IMR-90 (cell line): ENCODE measurements around the gene ISCU.

Source experiments
- CEBPB ChIP-seq: IDR thresholded peaks from 2 replicates; pipeline ENCODE4 v1.6.1; 2012; ENCODE audit warnings: low read depth, low read length, improper control_type of control experiment
- ELK1 ChIP-seq: fragments of 150-350 bp; IDR thresholded peaks from 2 replicates; pipeline ENCODE4 v1.6.1; 2016; ENCODE audit warnings: low read depth, mild to moderate bottlenecking, low read length, moderate library complexity, borderline replicate concordance
- FOS ChIP-seq: fragments of 150-350 bp; IDR thresholded peaks from 2 replicates; pipeline ENCODE4 v1.6.1; 2016; ENCODE audit warnings: low read depth, low read length
- MAFK ChIP-seq: IDR thresholded peaks from 2 replicates; pipeline ENCODE4 v1.6.1; 2012; ENCODE audit warnings: low read depth, low read length, improper control_type of control experiment
- POLR2A ChIP-seq: IDR thresholded peaks from 2 replicates; pipeline ENCODE4 v1.6.1; 2012; ENCODE audit warnings: mild to moderate bottlenecking, low read depth, low read length
- RAD21 ChIP-seq: IDR thresholded peaks from 2 replicates; pipeline ENCODE4 v1.6.1; 2012; ENCODE audit warnings: low read length, improper control_type of control experiment
- RFX5 ChIP-seq: IDR thresholded peaks from 2 replicates; pipeline ENCODE4 v1.8.0; 2012; ENCODE audit warnings: low read depth, mild to moderate bottlenecking, low read length, moderate library complexity
- SMC3 ChIP-seq: fragments of 150-350 bp; IDR thresholded peaks from 2 replicates; pipeline ENCODE4 v1.6.1; 2016; ENCODE audit warnings: low read depth, mild to moderate bottlenecking, antibody characterized with exemption, low read length, moderate library complexity
- TF ChIP-seq, protein P1 (sequence below): conservative IDR thresholded peaks from 2 replicates; pipeline ENCODE4 v1.5.1; 2012; ENCODE audit warnings: mild to moderate bottlenecking, low read depth, low read length, improper control_type of control experiment
- TF ChIP-seq, protein P2 (sequence below): fragments of 150-350 bp; IDR thresholded peaks from 2 replicates; pipeline ENCODE4 v1.6.1; 2017; ENCODE audit warnings: mild to moderate bottlenecking, antibody characterized with exemption, low read length, low read depth

GRCh38 chr12:108597559-108598471, 35.4 kb downstream of the ISCU start, which contains the start of gene TMEM119:
- no peak for TF ChIP-seq RAD21
- TF ChIP-seq, protein P1, sequence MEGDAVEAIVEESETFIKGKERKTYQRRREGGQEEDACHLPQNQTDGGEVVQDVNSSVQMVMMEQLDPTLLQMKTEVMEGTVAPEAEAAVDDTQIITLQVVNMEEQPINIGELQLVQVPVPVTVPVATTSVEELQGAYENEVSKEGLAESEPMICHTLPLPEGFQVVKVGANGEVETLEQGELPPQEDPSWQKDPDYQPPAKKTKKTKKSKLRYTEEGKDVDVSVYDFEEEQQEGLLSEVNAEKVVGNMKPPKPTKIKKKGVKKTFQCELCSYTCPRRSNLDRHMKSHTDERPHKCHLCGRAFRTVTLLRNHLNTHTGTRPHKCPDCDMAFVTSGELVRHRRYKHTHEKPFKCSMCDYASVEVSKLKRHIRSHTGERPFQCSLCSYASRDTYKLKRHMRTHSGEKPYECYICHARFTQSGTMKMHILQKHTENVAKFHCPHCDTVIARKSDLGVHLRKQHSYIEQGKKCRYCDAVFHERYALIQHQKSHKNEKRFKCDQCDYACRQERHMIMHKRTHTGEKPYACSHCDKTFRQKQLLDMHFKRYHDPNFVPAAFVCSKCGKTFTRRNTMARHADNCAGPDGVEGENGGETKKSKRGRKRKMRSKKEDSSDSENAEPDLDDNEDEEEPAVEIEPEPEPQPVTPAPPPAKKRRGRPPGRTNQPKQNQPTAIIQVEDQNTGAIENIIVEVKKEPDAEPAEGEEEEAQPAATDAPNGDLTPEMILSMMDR: no peak
- TF ChIP-seq POLR2A: no peak
- no peak for TF ChIP-seq FOS
- TF ChIP-seq, protein P2, sequence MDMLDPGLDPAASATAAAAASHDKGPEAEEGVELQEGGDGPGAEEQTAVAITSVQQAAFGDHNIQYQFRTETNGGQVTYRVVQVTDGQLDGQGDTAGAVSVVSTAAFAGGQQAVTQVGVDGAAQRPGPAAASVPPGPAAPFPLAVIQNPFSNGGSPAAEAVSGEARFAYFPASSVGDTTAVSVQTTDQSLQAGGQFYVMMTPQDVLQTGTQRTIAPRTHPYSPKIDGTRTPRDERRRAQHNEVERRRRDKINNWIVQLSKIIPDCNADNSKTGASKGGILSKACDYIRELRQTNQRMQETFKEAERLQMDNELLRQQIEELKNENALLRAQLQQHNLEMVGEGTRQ: no peak
- TF ChIP-seq RFX5: no peak
- TF ChIP-seq MAFK: no peak
- no peak for TF ChIP-seq ELK1
- no peak for TF ChIP-seq CEBPB
- TF ChIP-seq SMC3: no peak
